ENCODE measurements around the gene PTK7.

DNA sequence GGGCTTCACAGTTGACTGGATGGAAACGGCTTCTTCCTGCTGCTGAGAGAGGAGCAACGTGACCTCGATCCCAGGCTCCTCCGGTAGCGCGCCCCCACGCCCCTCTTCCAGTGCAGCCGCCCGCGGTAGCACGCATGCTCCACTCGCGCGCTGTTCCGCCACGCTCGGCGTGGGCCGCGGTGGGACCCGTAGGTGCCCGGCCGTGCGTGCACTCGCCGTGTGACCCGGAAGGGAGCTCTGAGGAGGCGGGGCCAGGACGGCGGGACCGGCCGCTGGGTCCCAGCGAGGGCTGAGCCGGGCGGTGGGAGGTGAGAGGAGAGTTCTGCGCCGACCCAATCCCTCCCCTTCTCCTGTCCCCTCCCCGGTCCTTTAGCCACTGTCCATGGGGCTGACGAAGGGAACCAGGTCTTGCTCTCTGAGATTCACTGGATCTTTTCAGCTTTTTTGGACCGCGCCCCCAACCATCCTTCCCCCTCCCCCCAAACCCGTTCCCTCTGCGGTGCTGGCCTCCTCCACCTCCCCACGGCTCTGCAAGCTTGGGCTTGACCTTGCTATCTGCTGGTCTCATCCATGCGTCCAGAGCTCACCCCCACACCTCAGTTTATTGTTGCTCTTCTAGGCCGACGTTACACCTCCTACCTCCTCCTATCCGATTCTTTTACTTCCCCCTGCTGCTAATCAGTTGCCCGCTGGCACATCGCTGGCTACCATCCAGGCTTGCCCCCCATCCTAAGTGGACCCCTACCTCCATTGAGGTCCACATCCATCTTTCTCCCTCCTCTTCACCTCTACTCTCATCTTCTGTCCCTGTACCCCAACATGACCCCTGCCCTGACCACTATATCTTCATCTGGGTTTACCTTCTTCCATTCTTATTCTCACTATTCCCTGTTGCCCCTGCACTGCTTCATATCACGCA, 106.1 kb downstream of the PTK7 start, which contains the start of gene CUL9:
- TF ChIP-seq, protein P1, sequence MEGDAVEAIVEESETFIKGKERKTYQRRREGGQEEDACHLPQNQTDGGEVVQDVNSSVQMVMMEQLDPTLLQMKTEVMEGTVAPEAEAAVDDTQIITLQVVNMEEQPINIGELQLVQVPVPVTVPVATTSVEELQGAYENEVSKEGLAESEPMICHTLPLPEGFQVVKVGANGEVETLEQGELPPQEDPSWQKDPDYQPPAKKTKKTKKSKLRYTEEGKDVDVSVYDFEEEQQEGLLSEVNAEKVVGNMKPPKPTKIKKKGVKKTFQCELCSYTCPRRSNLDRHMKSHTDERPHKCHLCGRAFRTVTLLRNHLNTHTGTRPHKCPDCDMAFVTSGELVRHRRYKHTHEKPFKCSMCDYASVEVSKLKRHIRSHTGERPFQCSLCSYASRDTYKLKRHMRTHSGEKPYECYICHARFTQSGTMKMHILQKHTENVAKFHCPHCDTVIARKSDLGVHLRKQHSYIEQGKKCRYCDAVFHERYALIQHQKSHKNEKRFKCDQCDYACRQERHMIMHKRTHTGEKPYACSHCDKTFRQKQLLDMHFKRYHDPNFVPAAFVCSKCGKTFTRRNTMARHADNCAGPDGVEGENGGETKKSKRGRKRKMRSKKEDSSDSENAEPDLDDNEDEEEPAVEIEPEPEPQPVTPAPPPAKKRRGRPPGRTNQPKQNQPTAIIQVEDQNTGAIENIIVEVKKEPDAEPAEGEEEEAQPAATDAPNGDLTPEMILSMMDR (IDR thresholded peaks at IDR 0.05): peak in 1 of 7 experiments; percentile 12
- peak; percentile 92 to 99 (median 92) for TF ChIP-seq POLR2AphosphoS5 (IDR thresholded peaks at IDR 0.05)
